Transverse colon (tissue), 4 donors: ENCODE data around the gene OSBPL9. TPM values are rescaled to one million over a fixed set of nuclear protein-coding genes. Genes with fewer than 3 reads are reported as not detected.

Experiments used
- DNase-seq: peaks from one replicate; pipeline ENCODE4 v3.0.0-alpha.2; 2019
- H3K27ac ChIP-seq, 4 donors: fragments of 200-600 bp; sonication (generic); 2 replicates each; pipeline ENCODE4 v1.5.1; 2016 to 2018; ENCODE audit warnings: inconsistent platforms in 4 of 4
- H3K27me3 ChIP-seq: fragments of 200-600 bp; sonication (generic); 2 replicates; pipeline ENCODE4 v1.5.1; 2017; ENCODE audit warnings: inconsistent platforms
- H3K36me3 ChIP-seq, 4 donors: fragments of 200-600 bp; sonication (generic); 2 replicates each; pipeline ENCODE4 v1.5.1; 2017 to 2019; ENCODE audit warnings: inconsistent platforms in 4 of 4
- H3K4me1 ChIP-seq, 4 donors: fragments of 200-600 bp; sonication (generic); 2 replicates each; pipeline ENCODE4 v1.5.1; 2017 to 2020; ENCODE audit warnings: inconsistent platforms in 4 of 4
- H3K4me3 ChIP-seq, 4 donors: fragments of 200-600 bp; sonication (generic); 1 replicate in 1 of 4; 2 replicates in 3 of 4; pipeline versions ENCODE4 v1.5.1 to v1.6.1; 2017 to 2019; ENCODE audit warnings: inconsistent platforms in 4 of 4
- H3K9me3 ChIP-seq, 2 donors: fragments of 200-600 bp; sonication (generic); 2 replicates each; pipeline ENCODE4 v1.5.1; 2017 to 2019; ENCODE audit warnings: inconsistent platforms in 2 of 2
- CTCF ChIP-seq, 5 experiments: fragments of 200-600 bp in 3 of 5; fragments of 450-650 bp in 2 of 5; sonication (generic) in 3 of 5; IDR thresholded peaks; 1 replicate in 2 of 5; 2 replicates in 3 of 5; pipeline ENCODE4 v1.5.1; 2016 to 2017; ENCODE audit warnings: antibody characterized with exemption in 5 of 5, inconsistent platforms in 3 of 5, mild to moderate bottlenecking in 2 of 5, moderate library complexity in 1 of 5
- EP300 ChIP-seq: sonication (generic); formaldehyde crosslinking; IDR thresholded peaks from one replicate; pipeline ENCODE4 v1.6.1; 2017; ENCODE audit warnings: antibody characterized with exemption, low read depth
- POLR2A ChIP-seq: fragments of 450-650 bp; IDR thresholded peaks from one replicate; pipeline ENCODE4 v1.6.1; 2016; ENCODE audit warnings: antibody characterized with exemption, mild to moderate bottlenecking, moderate library complexity
- POLR2AphosphoS5 ChIP-seq, 3 donors: sonication (generic); formaldehyde crosslinking; IDR thresholded peaks; one replicate each; pipeline ENCODE4 v1.6.1; 2016; ENCODE audit warnings: antibody characterized with exemption in 3 of 3
- WGBS, 2 donors: methylation state at CpG; one replicate each; pipeline ENCODE4 v1.1.5; 2018; ENCODE audit warnings: low coverage in 1 of 2; 5-methylcytosine and 5-hydroxymethylcytosine counted together
- in situ Hi-C, 4 donors: fragments of 200-750 bp; cut with MboI; loops; one replicate each; pipeline versions ENCODE4 v1.15.0 to v1.15.1; 2017; ENCODE audit warnings: low sequenced_read_pairs in 3 of 4, low pct_ligation_motif_present in 1 of 4, low pct_unique_long_range_greater_than_20kb in 1 of 4
- intact Hi-C: fragments of 100-400 bp; cut with DNase I; formaldehyde crosslinking; loops from one replicate; pipeline ENCODE4 v1.15.1; 2023; ENCODE audit warnings: low total_unique reads
- total RNA-seq, 4 donors: library from RNA; depleted of rRNA; stranded (reverse); fragments of >200 nt; gene quantifications; one replicate each; pipeline ENCODE4 v1.1.0, GENCODE V29; 2016

Gene OSBPL9
- total RNA-seq, 4 donors from 2014 or later: 56.1 to 82.1 (median 65.4) TPM

GRCh38 chr1:51631747-51632146, 14.9 kb downstream of the OSBPL9 start:
- 91 to 100% methylated on average over 1 of the region's 1 CpG for WGBS, 2 donors
- DNase-seq: no peak
- intact Hi-C loops (loop anchor here (10.0 kb wide), 1 partner anchor 377 kb away; no protein-coding TSS in a partner anchor), in situ Hi-C loops (loop anchor here in 1 of 4 donors (25.0 kb wide), 1 partner anchor 131 kb away; no protein-coding TSS in a partner anchor)
- H3K27ac ChIP-seq: no peak overlapping the region
- H3K4me3 ChIP-seq: no peak overlapping the region
- H3K9me3 ChIP-seq: no peaks in the 10 kb centered on the region
- H3K27me3 ChIP-seq: no peaks in the 10 kb centered on the region
- peaks cover 0 to 20% (median 5%) of the 10 kb centered on the region in 4 donors for H3K4me1 ChIP-seq
- TF ChIP-seq EP300: no peak
- no peak for TF ChIP-seq CTCF (IDR thresholded peaks at IDR 0.05)
- TF ChIP-seq POLR2A: no peak
- no peak for TF ChIP-seq POLR2AphosphoS5 (IDR thresholded peaks at IDR 0.05)
- no peaks in the 10 kb centered on the region for H3K36me3 ChIP-seq

DNA sequence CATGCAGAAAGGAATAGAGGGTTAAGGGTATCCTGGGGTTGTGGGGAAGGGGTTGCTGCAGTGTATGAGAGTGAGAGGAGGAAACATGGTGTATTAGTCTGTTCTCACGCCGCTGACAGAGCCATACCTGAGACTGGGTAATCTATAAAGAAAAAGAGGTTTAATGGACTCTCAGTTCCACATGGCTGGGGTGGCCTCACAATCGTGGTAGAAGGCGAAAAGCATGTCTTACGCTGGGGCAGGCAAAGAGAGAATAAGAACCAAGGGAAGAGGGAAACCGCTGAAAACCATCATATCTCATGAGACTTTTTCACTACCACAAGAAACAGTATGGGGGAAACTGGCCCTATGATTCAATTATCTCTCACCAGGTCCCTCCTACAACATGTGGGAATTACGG, 17.7 kb downstream of the OSBPL9 start:
- in situ Hi-C loops: loop anchor here in 1 of 4 donors (25.0 kb wide), 1 partner anchor 128 kb away; no protein-coding TSS in a partner anchor
- no peak overlapping the region for H3K27ac ChIP-seq

DNA sequence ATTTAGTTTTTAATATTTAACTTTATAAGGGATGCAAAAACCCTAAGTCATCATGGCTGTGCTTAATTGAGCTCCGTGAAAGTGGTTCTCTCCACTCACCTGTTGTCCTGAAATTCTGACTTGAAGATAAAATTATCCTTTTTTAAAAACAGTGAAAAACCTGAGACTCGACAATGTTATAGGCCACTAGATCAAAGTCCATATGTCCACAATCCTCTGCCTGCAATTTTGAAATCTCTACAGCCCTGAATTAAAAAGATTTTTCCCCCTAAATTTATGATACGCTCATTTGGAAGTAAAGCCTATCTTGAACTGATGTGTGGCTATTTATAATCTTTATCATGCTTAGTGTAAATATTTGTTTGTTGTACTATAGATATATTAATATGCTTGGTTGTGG, 18.7 kb downstream of the OSBPL9 start:
- intact Hi-C loops: loop anchor here (10.0 kb wide), 1 partner anchor 381 kb away; no protein-coding TSS in a partner anchor
- 64 to 75% methylated on average over 3 of the region's 3 CpGs for WGBS, 2 donors
- no peak for DNase-seq

More for the DNA sequence above, 17.7 kb downstream of the OSBPL9 start:
- intact Hi-C loops: loop anchor here (10.0 kb wide), 1 partner anchor 380 kb away; no protein-coding TSS in a partner anchor
- no peaks in the 10 kb centered on the region for H3K27me3 ChIP-seq
- peaks cover 0 to 24% (median 5%) of the 10 kb centered on the region in 4 donors for H3K4me1 ChIP-seq
- no peaks in the 10 kb centered on the region for H3K9me3 ChIP-seq
- TF ChIP-seq EP300 (no peak), POLR2A (no peak), CTCF (IDR thresholded peaks at IDR 0.05) (no peak), POLR2AphosphoS5 (IDR thresholded peaks at IDR 0.05) (no peak)
- no peaks in the 10 kb centered on the region for H3K36me3 ChIP-seq
- WGBS, 2 donors: 77 to 88% methylated on average over 5 to 7 of the region's 7 CpGs
- DNase-seq: no peak
- H3K4me3 ChIP-seq: no peak overlapping the region

More for the DNA sequence above, 18.7 kb downstream of the OSBPL9 start:
- in situ Hi-C loops: loop anchor here in 1 of 4 donors (25.0 kb wide), 1 partner anchor 127 kb away; no protein-coding TSS in a partner anchor
- H3K36me3 ChIP-seq: no peaks in the 10 kb centered on the region
- no peaks in the 10 kb centered on the region for H3K27me3 ChIP-seq
- no peaks in the 10 kb centered on the region for H3K9me3 ChIP-seq
- no peak overlapping the region for H3K27ac ChIP-seq
- TF ChIP-seq POLR2AphosphoS5 (IDR thresholded peaks at IDR 0.05): no peak
- TF ChIP-seq EP300: no peak
- no peak for TF ChIP-seq CTCF (IDR thresholded peaks at IDR 0.05)
- no peak for TF ChIP-seq POLR2A
- H3K4me3 ChIP-seq: no peak overlapping the region
- peaks cover 0 to 24% (median 6%) of the 10 kb centered on the region in 4 donors for H3K4me1 ChIP-seq
